ENCODE data around the gene ZNF507. TPM values are rescaled to one million over a fixed set of nuclear protein-coding genes. Genes with fewer than 3 reads are reported as not detected.

Gene ZNF507
- total and polyA plus RNA-seq, 2 of the 8 experiments (the other 6 are each of a cell fraction or from before 2014, with no cell fraction given), result 8.6 to 28.8 TPM

DNA sequence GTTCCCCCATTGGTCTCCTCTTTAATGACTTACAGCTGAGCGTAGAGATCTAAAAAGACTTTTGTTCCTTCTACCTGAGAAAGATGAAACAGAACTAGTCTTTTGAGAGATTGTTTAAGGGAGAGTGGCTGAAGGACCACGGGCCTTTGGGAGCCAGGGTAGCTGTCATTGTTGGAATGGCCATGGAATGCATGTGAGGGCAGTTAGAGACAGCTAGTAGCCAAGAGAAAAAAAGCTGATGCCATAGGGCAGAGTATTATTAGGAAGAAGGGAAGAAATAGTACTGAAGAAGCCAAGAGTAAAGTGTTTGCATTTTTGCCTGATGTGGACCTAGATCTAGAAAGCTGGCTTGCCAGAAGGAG, 5.6 kb downstream of the ZNF507 start:
- no peak overlapping the region for H2BK5ac ChIP-seq (ENCODE audit: low read depth, low read length)
- no peak overlapping the region for H2AK5ac ChIP-seq (ENCODE audit: low read depth, low read length)
- H4K8ac ChIP-seq (ENCODE audit: extremely low read depth, insufficient read depth, low read length), result no peak overlapping the region
- H2BK120ac ChIP-seq (replicated peaks; ENCODE audit: low read depth, low read length), result no peak overlapping the region
- H4K91ac ChIP-seq (replicated peaks; ENCODE audit: insufficient read length, low read length), result no peak overlapping the region
- no peak for FAIRE-seq
- H3K14ac ChIP-seq (ENCODE audit: insufficient read length), result no peak overlapping the region
- no peak overlapping the region for H3K23ac ChIP-seq (ENCODE audit: insufficient read length)
- H3K36me3 ChIP-seq (ENCODE audit: control insufficient read depth in 2 of 4, insufficient read depth in 4 of 4, low read length in 3 of 4), result peaks cover 21 to 59% (median 39%) of the 10 kb centered on the region in 4 experiments
- no peak overlapping the region for H2BK12ac ChIP-seq (ENCODE audit: low read depth, low read length)
- H3K4me2 ChIP-seq (ENCODE audit: insufficient read depth in 1 of 2, low read depth in 2 of 2, low read length in 2 of 2), result no peak overlapping the region
- H3K18ac ChIP-seq (ENCODE audit: extremely low read depth, low read length), result no peak overlapping the region
- no peak overlapping the region for H2BK20ac ChIP-seq (ENCODE audit: low read length)
- no peak overlapping the region for H2BK15ac ChIP-seq (ENCODE audit: low read length)
- H3K9ac ChIP-seq (replicated peaks in 1 of 4; ENCODE audit: extremely low read depth in 1 of 4, low read depth in 3 of 4, low read length in 3 of 4), result no peak overlapping the region
- peaks cover 2% of the 10 kb centered on the region; the same call in 1 of the 2 replicates for H3K79me1 ChIP-seq (ENCODE audit: low read depth, low read length)
- H3K4me1 ChIP-seq (replicated peaks in 1 of 4; ENCODE audit: control insufficient read depth in 3 of 4, insufficient read depth in 4 of 4, low read length in 3 of 4), result no peaks in the 10 kb centered on the region; a peak in 1 of 7 replicates
- no peak overlapping the region for H3K27ac ChIP-seq (ENCODE audit: low read depth, low read length)
- peaks cover 0 to 3% of the 10 kb centered on the region in 2 experiments for H4K20me1 ChIP-seq (replicated peaks in 1 of 2; ENCODE audit: control insufficient read depth in 1 of 2, insufficient read depth in 2 of 2, low read length in 2 of 2)
- H3K4ac ChIP-seq (replicated peaks; ENCODE audit: insufficient read length, low read depth, low read length), result no peak overlapping the region
- H3K23me2 ChIP-seq (ENCODE audit: low read depth, low read length), result no peaks in the 10 kb centered on the region; the same call in 1 of the 2 replicates
- H3K56ac ChIP-seq (replicated peaks; ENCODE audit: insufficient read length, low read depth, low read length), result no peak overlapping the region
- peaks cover 8 to 62% of the 10 kb centered on the region in 2 experiments for H3K79me2 ChIP-seq (ENCODE audit: control insufficient read depth in 1 of 2, insufficient read depth in 2 of 2, low read length in 2 of 2)
- WGBS, 2 experiments (ENCODE audit: extremely low coverage in 1 of 2, insufficient coverage in 1 of 2, insufficient read length in 1 of 2, insufficient replicate concordance in 2 of 2, low coverage in 1 of 2, low lambda C conversion rate in 2 of 2, missing lambda C conversion rate in 1 of 2), result 95% methylated on average over 2 of the region's 2 CpGs; no CpG with 5 or more reads in 1 of the 2 experiments
- no peak overlapping the region for H2AFZ ChIP-seq (ENCODE audit: low read length)
- CTCF ChIA-PET (ENCODE audit: partially characterized antibody), result interaction anchor here (1.5 to 3.2 kb wide), 2 partner anchors 12 to 32 kb away, joined by 7 to 12 read pairs; no protein-coding TSS in a partner anchor
- H3K9me3 ChIP-seq (ENCODE audit: insufficient read depth in 2 of 2, low read depth in 1 of 2, low read length in 1 of 2), result no peaks in the 10 kb centered on the region
- POLR2A ChIA-PET (ENCODE audit: partially characterized antibody), result interaction anchor here (1.1 kb wide), 1 partner anchor 8 kb away, joined by 3 read pairs; no protein-coding TSS in a partner anchor
- no peak overlapping the region for H4K5ac ChIP-seq (ENCODE audit: insufficient read length, low read depth, low read length)
- no peaks in the 10 kb centered on the region for H3K27me3 ChIP-seq (replicated peaks in 1 of 4; ENCODE audit: control insufficient read depth in 3 of 4, extremely low read depth in 1 of 4, insufficient read depth in 3 of 4, low read length in 3 of 4)
- no peak overlapping the region for H3K4me3 ChIP-seq (ENCODE audit: extremely low read depth in 1 of 4, insufficient read depth in 2 of 4, low read depth in 3 of 4, low read length in 4 of 4)
- no peak for DNase-seq (ENCODE audit: low read depth in 1 of 2, low spot score in 2 of 2)
- TF ChIP-seq CEBPB (IDR thresholded peaks at IDR 0.05; ENCODE audit: low read depth, low read length) (no peak), KDM4A (IDR thresholded peaks at IDR 0.05; ENCODE audit: low read depth, low read length, severe bottlenecking) (no peak), POLR2AphosphoS5 (IDR thresholded peaks at IDR 0.05; ENCODE audit: low read depth, low read length) (no peak), EGR1 (IDR thresholded peaks at IDR 0.05; ENCODE audit: borderline replicate concordance, low read depth, low read length) (no peak), CBX8 (IDR thresholded peaks at IDR 0.05; ENCODE audit: borderline replicate concordance, low read depth, low read length) (no peak), CBX5 (IDR thresholded peaks at IDR 0.05; ENCODE audit: low read depth, low read length) (no peak), SIRT6 (IDR thresholded peaks at IDR 0.05; ENCODE audit: low read length) (no peak), JUND (IDR thresholded peaks at IDR 0.05; ENCODE audit: low read length) (no peak), TBP (IDR thresholded peaks at IDR 0.05; ENCODE audit: low read depth, low read length) (no peak), HDAC6 (IDR thresholded peaks at IDR 0.05; ENCODE audit: low read depth, low read length) (no peak), NANOG (IDR thresholded peaks at IDR 0.05; ENCODE audit: insufficient read depth, low read depth, low read length, poor library complexity, severe bottlenecking) (no peak), BCL11A (IDR thresholded peaks at IDR 0.05; ENCODE audit: low read depth in 2 of 2, low read length in 2 of 2) (no peak), NRF1 (IDR thresholded peaks at IDR 0.05; ENCODE audit: low read depth, low read length) (no peak), ASH2L (IDR thresholded peaks at IDR 0.05; ENCODE audit: low read length) (no peak)
- TF ChIP-seq, protein P1, sequence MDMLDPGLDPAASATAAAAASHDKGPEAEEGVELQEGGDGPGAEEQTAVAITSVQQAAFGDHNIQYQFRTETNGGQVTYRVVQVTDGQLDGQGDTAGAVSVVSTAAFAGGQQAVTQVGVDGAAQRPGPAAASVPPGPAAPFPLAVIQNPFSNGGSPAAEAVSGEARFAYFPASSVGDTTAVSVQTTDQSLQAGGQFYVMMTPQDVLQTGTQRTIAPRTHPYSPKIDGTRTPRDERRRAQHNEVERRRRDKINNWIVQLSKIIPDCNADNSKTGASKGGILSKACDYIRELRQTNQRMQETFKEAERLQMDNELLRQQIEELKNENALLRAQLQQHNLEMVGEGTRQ (IDR thresholded peaks at IDR 0.05; ENCODE audit: low read length), result no peak
